ENCODE measurements around the gene SMIM8.

Gene SMIM8

DNA sequence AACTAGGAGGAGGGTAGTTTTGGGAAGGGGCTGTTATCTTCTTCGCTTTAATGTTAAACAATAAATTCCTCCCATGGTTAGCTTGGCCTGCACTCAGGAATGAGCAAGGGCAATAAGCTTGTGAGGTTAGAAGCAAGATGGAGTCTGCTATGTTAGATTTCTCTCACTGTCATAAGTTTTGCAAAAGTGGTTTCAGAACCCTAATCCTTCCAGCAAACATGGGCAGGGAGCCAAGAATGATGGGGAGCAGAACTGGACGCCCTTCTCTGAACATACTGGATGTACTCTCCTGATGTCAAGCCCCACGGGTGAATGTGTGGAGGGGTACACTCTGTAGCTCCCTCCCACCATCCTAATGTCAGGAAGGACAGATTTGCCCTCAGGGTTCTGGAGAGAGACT, 44.5 kb downstream of the SMIM8 start:
- peak; percentile 12 for DNase-seq (ENCODE audit: extremely low spot score)
- POLR2A ChIA-PET: no interaction called here
- CTCF ChIA-PET: interaction anchor here (4.1 kb wide), 1 partner anchor 26 kb away, joined by 12 read pairs; no protein-coding TSS in a partner anchor
- TF ChIP-seq, protein P1, sequence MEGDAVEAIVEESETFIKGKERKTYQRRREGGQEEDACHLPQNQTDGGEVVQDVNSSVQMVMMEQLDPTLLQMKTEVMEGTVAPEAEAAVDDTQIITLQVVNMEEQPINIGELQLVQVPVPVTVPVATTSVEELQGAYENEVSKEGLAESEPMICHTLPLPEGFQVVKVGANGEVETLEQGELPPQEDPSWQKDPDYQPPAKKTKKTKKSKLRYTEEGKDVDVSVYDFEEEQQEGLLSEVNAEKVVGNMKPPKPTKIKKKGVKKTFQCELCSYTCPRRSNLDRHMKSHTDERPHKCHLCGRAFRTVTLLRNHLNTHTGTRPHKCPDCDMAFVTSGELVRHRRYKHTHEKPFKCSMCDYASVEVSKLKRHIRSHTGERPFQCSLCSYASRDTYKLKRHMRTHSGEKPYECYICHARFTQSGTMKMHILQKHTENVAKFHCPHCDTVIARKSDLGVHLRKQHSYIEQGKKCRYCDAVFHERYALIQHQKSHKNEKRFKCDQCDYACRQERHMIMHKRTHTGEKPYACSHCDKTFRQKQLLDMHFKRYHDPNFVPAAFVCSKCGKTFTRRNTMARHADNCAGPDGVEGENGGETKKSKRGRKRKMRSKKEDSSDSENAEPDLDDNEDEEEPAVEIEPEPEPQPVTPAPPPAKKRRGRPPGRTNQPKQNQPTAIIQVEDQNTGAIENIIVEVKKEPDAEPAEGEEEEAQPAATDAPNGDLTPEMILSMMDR (IDR thresholded peaks at IDR 0.05; ENCODE audit: control extremely low read depth, extremely low read depth, low read depth, missing control alignments): no peak

DNA sequence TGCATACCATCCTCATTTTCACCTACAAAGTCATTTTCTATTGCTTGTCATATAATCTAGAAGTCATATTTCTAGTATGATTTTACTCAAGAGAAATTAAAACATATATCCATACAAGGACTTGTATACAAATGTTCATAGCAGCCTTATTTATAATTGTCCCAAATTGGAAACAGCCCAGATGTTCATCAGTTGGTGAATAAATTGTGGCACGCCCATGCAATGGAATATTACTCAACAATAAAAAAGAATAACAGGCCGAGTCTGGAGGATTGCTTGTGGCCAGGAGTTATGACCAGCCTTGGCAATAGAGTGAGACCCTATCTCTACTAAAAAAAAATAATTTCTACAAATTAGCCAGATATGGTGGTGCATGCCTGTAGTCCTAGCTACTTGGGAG, 51.0 kb downstream of the SMIM8 start:
- ChIA-PET CTCF (interaction anchor here (3.4 kb wide), 1 partner anchor 20 kb away, joined by 14 read pairs; no protein-coding TSS in a partner anchor), POLR2A (no interaction called here)
- DNase-seq (ENCODE audit: extremely low spot score): no peak
- TF ChIP-seq, protein P1 (IDR thresholded peaks at IDR 0.05; ENCODE audit: control extremely low read depth, extremely low read depth, low read depth, missing control alignments): no peak

DNA sequence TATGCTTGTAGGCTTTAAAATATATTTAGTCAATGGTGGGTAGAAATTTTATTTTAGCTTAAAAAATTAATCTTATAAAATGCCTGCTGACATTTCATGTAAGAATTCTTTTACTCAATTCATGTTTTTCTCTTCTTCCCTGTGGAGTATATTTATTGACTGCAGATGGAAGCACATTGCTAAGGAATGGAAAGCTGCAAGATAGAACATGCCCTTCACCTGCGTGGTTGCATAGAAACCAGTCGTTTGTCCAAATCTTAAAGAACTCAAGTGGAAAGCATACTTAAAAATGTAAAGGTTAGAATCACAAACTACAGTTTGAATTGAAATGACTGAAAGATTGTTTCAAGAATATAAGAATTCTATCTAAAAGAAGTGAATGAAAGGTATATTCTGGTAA, 52.9 kb downstream of the SMIM8 start:
- ChIA-PET CTCF (interaction anchor here (0.7 to 3.4 kb wide), 7 partner anchors 14 to 296 kb away, joined by 3 to 14 read pairs (median 3); no protein-coding TSS in a partner anchor), POLR2A (no interaction called here)
- no peak for DNase-seq (ENCODE audit: extremely low spot score)

DNA sequence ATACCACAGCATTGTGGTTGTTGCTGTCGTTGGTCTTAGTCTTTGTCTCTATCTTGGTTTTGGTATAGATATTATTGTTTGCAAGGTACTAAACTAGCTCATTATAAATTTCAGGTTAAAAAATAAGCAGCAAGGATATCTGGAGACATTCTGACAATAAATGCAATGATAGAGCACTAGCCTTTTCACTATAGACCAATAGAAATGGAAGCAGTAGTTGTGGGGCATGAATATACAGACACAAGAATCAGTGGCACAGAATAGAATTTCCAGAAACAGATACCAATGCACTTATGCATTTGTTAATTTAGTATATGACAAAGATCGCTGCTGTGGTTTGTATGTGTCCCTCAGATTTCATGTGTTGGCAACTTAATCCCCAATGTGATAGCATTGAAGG, 54.3 kb downstream of the SMIM8 start:
- ChIA-PET CTCF (interaction anchor here (3.4 kb wide), 1 partner anchor 17 kb away, joined by 14 read pairs; no protein-coding TSS in a partner anchor), POLR2A (no interaction called here)
- DNase-seq (ENCODE audit: extremely low spot score): no peak
- TF ChIP-seq, protein P1 (IDR thresholded peaks at IDR 0.05; ENCODE audit: control extremely low read depth, extremely low read depth, low read depth, missing control alignments): no peak

More for the DNA sequence above, 52.9 kb downstream of the SMIM8 start:
- TF ChIP-seq, protein P1 (IDR thresholded peaks at IDR 0.05; ENCODE audit: control extremely low read depth, extremely low read depth, low read depth, missing control alignments): no peak

DNA sequence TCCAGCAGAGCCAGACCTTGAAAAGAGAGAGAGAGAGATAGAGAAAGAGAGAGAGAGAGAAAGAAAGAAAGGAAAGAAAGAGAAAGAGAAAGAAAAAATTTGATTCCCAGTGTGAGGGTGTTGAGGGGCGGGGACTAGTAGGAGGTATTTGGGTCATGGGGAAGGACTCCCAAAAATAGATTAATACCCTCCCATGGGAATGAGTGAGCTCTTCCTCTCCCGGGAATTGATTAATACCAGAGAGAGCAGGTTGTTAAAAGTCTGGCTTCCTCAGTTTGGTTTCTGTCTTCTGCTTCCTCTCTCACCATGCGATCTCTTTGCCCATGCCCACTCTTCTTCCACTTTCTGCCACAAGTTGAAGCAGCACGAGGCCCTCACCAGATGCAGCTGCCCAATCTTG, 56.6 kb downstream of the SMIM8 start:
- POLR2A ChIA-PET: no interaction called here
- TF ChIP-seq, protein P1 (IDR thresholded peaks at IDR 0.05; ENCODE audit: control extremely low read depth, extremely low read depth, low read depth, missing control alignments): no peak
- DNase-seq (ENCODE audit: extremely low spot score): peak; percentile 12
- CTCF ChIA-PET: interaction anchor here (1.3 to 2.2 kb wide), 4 partner anchors 9 to 300 kb away, joined by 4 to 9 read pairs (median 7); no protein-coding TSS in a partner anchor

DNA sequence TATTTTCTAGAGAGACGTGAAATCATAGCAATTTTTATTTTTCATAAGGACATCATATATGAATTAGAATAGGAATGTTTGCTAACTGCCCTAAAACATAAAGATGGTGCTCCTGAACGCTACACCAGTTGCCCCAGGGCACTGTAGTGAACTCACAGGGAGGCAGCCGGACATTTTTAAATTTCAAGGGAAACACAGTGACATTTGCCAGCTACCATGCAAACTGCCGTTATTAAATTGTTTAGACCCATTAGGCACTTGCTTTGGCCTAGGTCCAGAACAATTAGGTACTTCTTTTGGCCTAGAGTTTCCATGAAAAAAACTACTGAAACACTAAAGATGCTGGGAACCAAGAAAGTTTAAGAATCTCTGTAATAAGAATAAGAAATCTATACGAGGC, 60.5 kb downstream of the SMIM8 start:
- POLR2A ChIA-PET: no interaction called here
- DNase-seq (ENCODE audit: extremely low spot score): no peak
- TF ChIP-seq, protein P1 (IDR thresholded peaks at IDR 0.05; ENCODE audit: control extremely low read depth, extremely low read depth, low read depth, missing control alignments): no peak
- CTCF ChIA-PET: interaction anchor here (1.5 to 3.0 kb wide), 2 partner anchors 11 to 99 kb away, joined by 3 to 19 read pairs; no protein-coding TSS in a partner anchor
